Endothelial cell of umbilical vein (primary cell): Measurements from ENCODE around the gene CRLF3. TPM values are rescaled to one million over a fixed set of nuclear protein-coding genes. Genes with fewer than 3 reads are reported as not detected.

Experiments used
- BruUV-seq: library from RNA; stranded (reverse); fragments of 400-500 nt; replicated peaks from 2 replicates; lab custom pipeline; 2021; lab: Mats Ljungman, UMichigan
- CTCF ChIA-PET: fragments of 300-600, 350-600 bp; sonication (Branson Sonifier 250); formaldehyde crosslinking; loops from one replicate; lab custom pipeline; 2021; ENCODE audit warnings: antibody characterized with exemption, inconsistent platforms; lab: Charles Lee
- POLR2A ChIA-PET: fragments of 300-600, 350-600 bp; sonication (Branson Sonifier 250); formaldehyde crosslinking; loops from one replicate; lab custom pipeline; 2021; ENCODE audit warnings: antibody characterized with exemption, inconsistent platforms; lab: Charles Lee
- DNase-seq: peaks from one replicate; pipeline ENCODE4 v3.0.0-alpha.2; 2011; ENCODE audit warnings: low read depth, low spot score
- FAIRE-seq: peaks from 2 replicates; lab custom pipeline; 2011; peaks lifted over from hg19 to GRCh38; lab: Jason Lieb, UNC
- H2AFZ ChIP-seq: 2 replicates; pipeline ENCODE4 v1.6.0; 2012; ENCODE audit warnings: low read depth, low read length, control low read depth, inconsistent platforms
- H3K27ac ChIP-seq: 2 replicates; pipeline ENCODE4 v1.5.1; 2011; ENCODE audit warnings: low read depth, mild to moderate bottlenecking, control low read depth, low read length, moderate library complexity; ENCODE audit not compliant: insufficient read depth
- H3K27me3 ChIP-seq, 2 experiments: 2 replicates each; pipeline versions ENCODE4 v1.6.0 to v1.6.1; 2011; ENCODE audit warnings: low read length in 2 of 2, mixed read lengths in 1 of 2; ENCODE audit not compliant: control insufficient read depth in 2 of 2, insufficient read depth in 2 of 2
- H3K36me3 ChIP-seq, 2 experiments: 2 replicates in 1 of 2; 3 replicates in 1 of 2; pipeline ENCODE4 v1.5.1; 2011; ENCODE audit warnings: low read length in 2 of 2, mild to moderate bottlenecking in 1 of 2, moderate library complexity in 1 of 2; ENCODE audit not compliant: control insufficient read depth in 2 of 2, insufficient read depth in 2 of 2; ENCODE audit errors: extremely low read depth in 1 of 2
- H3K4me1 ChIP-seq: 3 replicates; pipeline ENCODE4 v1.5.1; 2011; ENCODE audit warnings: mild to moderate bottlenecking, low read length; ENCODE audit not compliant: control insufficient read depth, insufficient read depth; ENCODE audit errors: extremely low read depth
- H3K4me2 ChIP-seq: 2 replicates; pipeline ENCODE4 v1.6.1; 2011; ENCODE audit warnings: low read length, control low read depth, mixed read lengths; ENCODE audit not compliant: insufficient read depth
- H3K4me3 ChIP-seq, 3 experiments: fragments of 200-600 bp in 1 of 3; sonication (generic), shearing (Covaris generic) in 1 of 3; replicated peaks in 1 of 3; 2 replicates each; pipeline ENCODE4 v1.5.1; 2011 to 2016; ENCODE audit warnings: control low read depth in 3 of 3, low read length in 3 of 3, mild to moderate bottlenecking in 2 of 3, inconsistent platforms in 1 of 3, low read depth in 1 of 3, moderate library complexity in 1 of 3; ENCODE audit not compliant: insufficient read depth in 1 of 3
- H3K79me2 ChIP-seq: 2 replicates; pipeline ENCODE4 v1.6.0; 2012; ENCODE audit warnings: low read length, inconsistent platforms; ENCODE audit not compliant: control insufficient read depth, insufficient read depth
- H3K9ac ChIP-seq: replicated peaks from 2 replicates; pipeline ENCODE3; 2011; ENCODE audit warnings: low read length, control low read depth; ENCODE audit not compliant: insufficient read depth; ENCODE audit errors: extremely low read depth
- H3K9me1 ChIP-seq: replicated peaks from 3 replicates; pipeline ENCODE4 v1.6.0; 2011; ENCODE audit warnings: mild to moderate bottlenecking, low read length; ENCODE audit not compliant: control insufficient read depth, insufficient read depth; ENCODE audit errors: extremely low read depth
- H3K9me3 ChIP-seq: replicated peaks from 2 replicates; pipeline ENCODE4 v1.5.1; 2012; ENCODE audit warnings: low read length, inconsistent platforms; ENCODE audit not compliant: control insufficient read depth, insufficient read depth
- H4K20me1 ChIP-seq: replicated peaks from 2 replicates; pipeline ENCODE3; 2011; ENCODE audit warnings: mild to moderate bottlenecking, low read length; ENCODE audit not compliant: control insufficient read depth, insufficient read depth; ENCODE audit errors: extremely low read depth
- CTCF ChIP-seq, 2 donors: IDR thresholded peaks; 1 replicate in 1 of 2; 2 replicates in 1 of 2; pipeline ENCODE4 v1.5.1; 2011; ENCODE audit warnings: low read length in 2 of 2, mild to moderate bottlenecking in 2 of 2, moderate library complexity in 2 of 2, control low read depth in 1 of 2, inconsistent platforms in 1 of 2, low read depth in 1 of 2; ENCODE audit not compliant: insufficient read depth in 1 of 2; ENCODE audit errors: extremely low read depth in 1 of 2
- EZH2 ChIP-seq: IDR thresholded peaks from 2 replicates; pipeline ENCODE4 v1.6.1; 2012; ENCODE audit warnings: borderline replicate concordance, low read depth, mild to moderate bottlenecking, moderate library complexity, low read length, inconsistent platforms; ENCODE audit not compliant: severe bottlenecking
- FOS ChIP-seq: IDR thresholded peaks from 2 replicates; pipeline ENCODE4 v1.6.1; 2011; ENCODE audit warnings: mild to moderate bottlenecking, low read length, moderate library complexity, borderline replicate concordance; ENCODE audit not compliant: insufficient read depth
- GATA2 ChIP-seq: IDR thresholded peaks from 2 replicates; pipeline ENCODE4 v1.7.0; 2011; ENCODE audit warnings: low read depth, mild to moderate bottlenecking, moderate library complexity, mixed read lengths, low read length; ENCODE audit not compliant: insufficient read length, insufficient read depth
- JUN ChIP-seq: IDR thresholded peaks from 2 replicates; pipeline ENCODE4 v1.6.1; 2011; ENCODE audit warnings: borderline replicate concordance, low read depth; ENCODE audit not compliant: insufficient read length, insufficient read depth
- MYC ChIP-seq: IDR thresholded peaks from one replicate; pipeline ENCODE4 v1.6.1; 2011; ENCODE audit warnings: mild to moderate bottlenecking, low read depth, low read length
- POLR2A ChIP-seq: IDR thresholded peaks from 2 replicates; pipeline ENCODE4 v1.6.1; 2012; ENCODE audit warnings: low read depth, mild to moderate bottlenecking, control low read depth, low read length
- POLR2AphosphoS5 ChIP-seq: IDR thresholded peaks from 2 replicates; pipeline ENCODE4 v1.6.1; 2012; ENCODE audit warnings: low read depth, mild to moderate bottlenecking, control low read depth, low read length, moderate library complexity; ENCODE audit not compliant: insufficient read depth
- dilution Hi-C: fragments of 300-500 bp; cut with MboI; formaldehyde crosslinking; loops from one replicate; pipeline ENCODE4 v1.15.0; 2019; ENCODE audit warnings: low sequenced_read_pairs; ENCODE audit not compliant: extremely low pct_ligation_motif_present
- intact Hi-C: fragments of 100-400 bp; cut with micrococcal nuclease; formaldehyde crosslinking; loops from one replicate; pipeline ENCODE4 v1.10.0; 2022
- polyA plus RNA-seq, 4 experiments: library from polyadenylated mRNA; depleted of rRNA in 3 of 4; stranded (reverse) in 3 of 4; unstranded in 1 of 4; fragments of >200 nt; gene quantifications; 2 replicates each; pipeline versions ENCODE4 v1.2.1 to v1.2.3, GENCODE V29; 2011 to 2012; ENCODE audit warnings: missing spikeins in 1 of 4
- total RNA-seq: library from RNA; stranded (reverse); gene quantifications from 2 replicates; pipeline ENCODE4 v1.2.3, GENCODE V29; 2021
- TF ChIP-seq, protein P1 (sequence below): IDR thresholded peaks from 2 replicates; pipeline ENCODE4 v1.6.1; 2011; ENCODE audit not compliant: insufficient read depth, insufficient read length

The CRLF3 gene
- total and polyA plus RNA-seq, 2 donors (not counting 3 experiments of a cell fraction or from before 2014, with no cell fraction given): 10.1 to 15.4 TPM

DNA sequence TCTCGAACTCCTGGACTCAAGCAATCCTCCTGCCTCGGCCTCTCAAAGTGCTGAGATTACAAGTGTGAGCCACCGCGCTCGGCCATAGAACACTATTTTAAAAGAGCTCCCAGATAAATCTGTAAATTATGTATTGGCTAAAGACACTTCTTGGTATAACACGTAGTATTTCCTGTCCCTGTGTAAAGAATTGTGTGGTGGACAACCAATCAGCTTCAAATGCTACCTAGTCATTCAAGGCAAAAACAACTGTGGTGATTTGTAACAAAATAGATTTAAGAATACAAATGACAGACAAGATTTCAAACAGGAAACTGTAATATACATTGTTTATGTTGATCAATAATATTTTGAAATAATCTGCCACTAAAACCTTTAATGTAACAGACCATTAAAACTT lies 14.6 kb downstream of the CRLF3 start:
- peaks cover 8% of the 10 kb centered on the region for H3K4me1 ChIP-seq
- dilution Hi-C loops (no loop called here), intact Hi-C loops (no loop called here)
- H3K9ac ChIP-seq: no peak overlapping the region
- no peak overlapping the region for H2AFZ ChIP-seq
- CTCF ChIA-PET: interaction anchor here (1.9 kb wide), 1 partner anchor 14 kb away, joined by 5 read pairs; the partner anchor contains the start of gene CRLF3
- no peak for TF ChIP-seq EZH2
- no peaks in the 10 kb centered on the region for H3K9me1 ChIP-seq
- FAIRE-seq (no peak), DNase-seq (no peak)
- H3K4me2 ChIP-seq: no peak overlapping the region
- no peaks in the 10 kb centered on the region for H3K9me3 ChIP-seq
- no peaks in the 10 kb centered on the region for H4K20me1 ChIP-seq
- H3K27me3 ChIP-seq: no peaks in the 10 kb centered on the region
- no peak overlapping the region for H3K4me3 ChIP-seq
- H3K79me2 ChIP-seq: peaks cover 32% of the 10 kb centered on the region
- H3K36me3 ChIP-seq: no peaks in the 10 kb centered on the region
- POLR2A ChIA-PET: no interaction called here
- BruUV-seq: no TSS peak
- H3K27ac ChIP-seq: no peak overlapping the region

- Histone ChIP-seq H3K27ac (no peak overlapping the region), H3K4me3 (peak overlapping the region in 1 of 3 experiments; percentile 40), H3K9me3 (no peaks in the 10 kb centered on the region), H4K20me1 (no peaks in the 10 kb centered on the region), H3K27me3 (no peaks in the 10 kb centered on the region), H3K9ac (no peak overlapping the region), H3K36me3 (no peaks in the 10 kb centered on the region), H3K9me1 (no peaks in the 10 kb centered on the region), H3K4me2 (peak overlapping the region; percentile 68), H2AFZ (peak overlapping the region; percentile 62), H3K79me2 (peaks cover 29% of the 10 kb centered on the region), H3K4me1 (peaks cover 8% of the 10 kb centered on the region)
- DNase-seq (peak; percentile 62), FAIRE-seq (peak; percentile 94)
- POLR2A ChIA-PET: no interaction called here
- intact Hi-C loops: no loop called here
- BruUV-seq: no TSS peak
- TF ChIP-seq JUN: no peak
- no peak for TF ChIP-seq CTCF (IDR thresholded peaks at IDR 0.05; ENCODE audit: extremely low read depth in 1 of 2, insufficient read depth in 1 of 2, low read depth in 1 of 2, low read length in 2 of 2)
- no peak for TF ChIP-seq FOS
- TF ChIP-seq POLR2AphosphoS5: no peak
- TF ChIP-seq GATA2: no peak
- no peak for TF ChIP-seq EZH2
- no peak for TF ChIP-seq MYC
- TF ChIP-seq, protein P1, sequence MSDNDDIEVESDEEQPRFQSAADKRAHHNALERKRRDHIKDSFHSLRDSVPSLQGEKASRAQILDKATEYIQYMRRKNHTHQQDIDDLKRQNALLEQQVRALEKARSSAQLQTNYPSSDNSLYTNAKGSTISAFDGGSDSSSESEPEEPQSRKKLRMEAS: no peak
- TF ChIP-seq POLR2A: no peak
- dilution Hi-C loops: no loop called here
- CTCF ChIA-PET: no interaction called here
Measured at GRCh38 chr17:30808785-30809286, 15.7 kb downstream of the CRLF3 start.
